ENCODE data around the gene PRPF19. TPM values are rescaled to one million over a fixed set of nuclear protein-coding genes. Genes with fewer than 3 reads are reported as not detected.

The PRPF19 gene
- total RNA-seq, 1 experiment from 2014 or later, result 204 TPM

DNA sequence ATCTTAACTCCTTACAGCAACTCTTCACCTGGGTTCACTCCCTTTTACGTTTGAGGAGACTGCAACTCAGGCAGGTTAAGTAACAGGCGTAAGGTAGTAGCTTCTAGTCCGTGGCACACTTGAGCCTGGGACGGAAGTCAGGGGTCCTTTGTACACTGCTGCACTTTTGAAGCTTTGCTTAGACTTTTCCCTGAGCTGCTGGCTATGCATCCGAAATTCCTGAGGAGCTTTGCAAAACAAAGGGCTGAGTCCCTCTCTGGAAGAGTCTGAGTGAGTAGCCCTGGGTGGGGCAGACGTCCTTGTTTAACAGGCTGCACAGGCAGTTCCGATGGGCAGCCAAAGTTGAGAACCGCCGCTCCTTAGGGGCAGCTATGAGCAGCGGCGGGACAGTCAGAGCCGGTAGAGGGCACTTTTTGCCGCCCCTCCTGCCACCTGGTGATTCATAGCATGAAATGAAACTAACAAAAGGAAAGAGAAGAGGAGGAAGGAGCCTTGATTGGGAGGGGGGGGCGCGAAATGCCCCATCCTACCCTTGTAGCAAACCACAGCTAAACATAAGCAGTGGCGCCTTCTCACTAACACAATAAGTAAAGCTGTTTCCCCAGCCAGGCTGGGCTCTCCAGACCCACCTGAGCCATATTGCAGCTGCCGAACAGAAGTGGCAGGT, 9.0 kb upstream of the PRPF19 start:
- Histone ChIP-seq H3K36me3 (ENCODE audit: insufficient read depth, low read length, poor library complexity, severe bottlenecking) (peaks cover 8% of the 10 kb centered on the region), H3K27me3 (replicated peaks; ENCODE audit: insufficient read depth, low read depth, low read length, poor library complexity) (no peaks in the 10 kb centered on the region), H3K4me1 (ENCODE audit: insufficient read depth, low read length, poor library complexity, severe bottlenecking) (peaks cover 28% of the 10 kb centered on the region), H3K27ac (ENCODE audit: low read depth, low read length, poor library complexity, severe bottlenecking) (peak overlapping the region; percentile 89), H3K9me3 (ENCODE audit: low read depth, low read length, poor library complexity, severe bottlenecking) (no peaks in the 10 kb centered on the region), H3K4me3 (ENCODE audit: low read depth, low read length, poor library complexity, severe bottlenecking) (peak overlapping the region; percentile 62)
- BruUV-seq (replicated peaks), result TSS peak; percentile 34
- ChIA-PET POLR2A (ENCODE audit: low non-redundant PET) (no interaction called here), CTCF (interaction anchor here (0.5 kb wide), 1 partner anchor 1037 kb away, joined by 3 read pairs; no protein-coding TSS in a partner anchor)
- TF ChIP-seq, protein P1, sequence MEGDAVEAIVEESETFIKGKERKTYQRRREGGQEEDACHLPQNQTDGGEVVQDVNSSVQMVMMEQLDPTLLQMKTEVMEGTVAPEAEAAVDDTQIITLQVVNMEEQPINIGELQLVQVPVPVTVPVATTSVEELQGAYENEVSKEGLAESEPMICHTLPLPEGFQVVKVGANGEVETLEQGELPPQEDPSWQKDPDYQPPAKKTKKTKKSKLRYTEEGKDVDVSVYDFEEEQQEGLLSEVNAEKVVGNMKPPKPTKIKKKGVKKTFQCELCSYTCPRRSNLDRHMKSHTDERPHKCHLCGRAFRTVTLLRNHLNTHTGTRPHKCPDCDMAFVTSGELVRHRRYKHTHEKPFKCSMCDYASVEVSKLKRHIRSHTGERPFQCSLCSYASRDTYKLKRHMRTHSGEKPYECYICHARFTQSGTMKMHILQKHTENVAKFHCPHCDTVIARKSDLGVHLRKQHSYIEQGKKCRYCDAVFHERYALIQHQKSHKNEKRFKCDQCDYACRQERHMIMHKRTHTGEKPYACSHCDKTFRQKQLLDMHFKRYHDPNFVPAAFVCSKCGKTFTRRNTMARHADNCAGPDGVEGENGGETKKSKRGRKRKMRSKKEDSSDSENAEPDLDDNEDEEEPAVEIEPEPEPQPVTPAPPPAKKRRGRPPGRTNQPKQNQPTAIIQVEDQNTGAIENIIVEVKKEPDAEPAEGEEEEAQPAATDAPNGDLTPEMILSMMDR (conservative IDR thresholded peaks at IDR 0.05; ENCODE audit: low read depth, low read length), result peak; percentile 41; the same call in 1 of the 2 replicates
- TF ChIP-seq EZH2 (IDR thresholded peaks at IDR 0.05; ENCODE audit: borderline replicate concordance, low read depth, low read length, poor library complexity, severe bottlenecking), result no peak
- intact Hi-C loops (cut with micrococcal nuclease; ENCODE audit: unreplicated experiment), result loop anchor here (10.0 kb wide), 1 partner anchor 1351 kb away; no protein-coding TSS in a partner anchor
- DNase-seq (ENCODE audit: low spot score), result peak; percentile 53

DNA sequence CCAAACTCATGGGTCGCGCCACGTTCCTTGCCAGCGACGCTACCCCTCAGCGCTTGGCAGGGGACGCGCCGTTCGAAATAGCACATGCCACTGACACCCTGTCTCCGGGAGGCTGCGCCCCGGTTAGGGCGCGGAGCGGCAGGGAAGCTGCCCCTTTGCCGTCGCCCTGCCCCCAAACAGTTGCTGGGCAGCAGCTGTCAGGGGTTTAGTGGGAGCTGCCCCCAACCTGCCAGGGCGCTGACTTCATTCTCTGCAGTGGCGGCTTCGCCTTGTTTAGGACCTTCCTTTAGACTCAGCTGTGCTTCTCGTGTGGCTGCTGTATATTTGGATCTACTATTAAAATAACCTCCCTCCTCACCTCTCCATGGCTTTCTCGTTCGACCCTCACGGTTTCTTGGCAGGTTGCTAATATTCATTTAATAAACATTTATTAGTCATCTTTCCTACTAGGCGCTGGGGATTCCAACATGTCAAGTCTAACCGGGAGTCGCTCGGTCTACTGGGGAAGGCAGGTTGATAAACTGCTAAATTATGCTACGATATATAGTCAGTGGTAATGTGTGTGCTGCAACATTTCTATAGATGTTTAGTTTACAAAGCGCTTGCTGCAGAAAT, 8.4 kb upstream of the PRPF19 start:
- peak overlapping the region; percentile 62 for H3K4me3 ChIP-seq (ENCODE audit: low read depth, low read length, poor library complexity, severe bottlenecking)
- H3K4me1 ChIP-seq (ENCODE audit: insufficient read depth, low read length, poor library complexity, severe bottlenecking), result peaks cover 28% of the 10 kb centered on the region
- DNase-seq (ENCODE audit: low spot score), result peak; percentile 41
- no peak for TF ChIP-seq EZH2 (IDR thresholded peaks at IDR 0.05; ENCODE audit: borderline replicate concordance, low read depth, low read length, poor library complexity, severe bottlenecking)
- TF ChIP-seq, protein P1 (conservative IDR thresholded peaks at IDR 0.05; ENCODE audit: low read depth, low read length), result no peak
- ChIA-PET CTCF (interaction anchor here (0.5 kb wide), 1 partner anchor 1038 kb away, joined by 3 read pairs; no protein-coding TSS in a partner anchor), POLR2A (ENCODE audit: low non-redundant PET) (no interaction called here)
- peaks cover 2% of the 10 kb centered on the region for H3K36me3 ChIP-seq (ENCODE audit: insufficient read depth, low read length, poor library complexity, severe bottlenecking)
- BruUV-seq (replicated peaks), result no TSS peak
- H3K9me3 ChIP-seq (ENCODE audit: low read depth, low read length, poor library complexity, severe bottlenecking), result no peaks in the 10 kb centered on the region
- H3K27me3 ChIP-seq (replicated peaks; ENCODE audit: insufficient read depth, low read depth, low read length, poor library complexity), result no peaks in the 10 kb centered on the region
- intact Hi-C loops (cut with micrococcal nuclease; ENCODE audit: unreplicated experiment), result loop anchor here (10.0 kb wide), 1 partner anchor 1350 kb away; no protein-coding TSS in a partner anchor
- peak overlapping the region; percentile 89 for H3K27ac ChIP-seq (ENCODE audit: low read depth, low read length, poor library complexity, severe bottlenecking)

DNA sequence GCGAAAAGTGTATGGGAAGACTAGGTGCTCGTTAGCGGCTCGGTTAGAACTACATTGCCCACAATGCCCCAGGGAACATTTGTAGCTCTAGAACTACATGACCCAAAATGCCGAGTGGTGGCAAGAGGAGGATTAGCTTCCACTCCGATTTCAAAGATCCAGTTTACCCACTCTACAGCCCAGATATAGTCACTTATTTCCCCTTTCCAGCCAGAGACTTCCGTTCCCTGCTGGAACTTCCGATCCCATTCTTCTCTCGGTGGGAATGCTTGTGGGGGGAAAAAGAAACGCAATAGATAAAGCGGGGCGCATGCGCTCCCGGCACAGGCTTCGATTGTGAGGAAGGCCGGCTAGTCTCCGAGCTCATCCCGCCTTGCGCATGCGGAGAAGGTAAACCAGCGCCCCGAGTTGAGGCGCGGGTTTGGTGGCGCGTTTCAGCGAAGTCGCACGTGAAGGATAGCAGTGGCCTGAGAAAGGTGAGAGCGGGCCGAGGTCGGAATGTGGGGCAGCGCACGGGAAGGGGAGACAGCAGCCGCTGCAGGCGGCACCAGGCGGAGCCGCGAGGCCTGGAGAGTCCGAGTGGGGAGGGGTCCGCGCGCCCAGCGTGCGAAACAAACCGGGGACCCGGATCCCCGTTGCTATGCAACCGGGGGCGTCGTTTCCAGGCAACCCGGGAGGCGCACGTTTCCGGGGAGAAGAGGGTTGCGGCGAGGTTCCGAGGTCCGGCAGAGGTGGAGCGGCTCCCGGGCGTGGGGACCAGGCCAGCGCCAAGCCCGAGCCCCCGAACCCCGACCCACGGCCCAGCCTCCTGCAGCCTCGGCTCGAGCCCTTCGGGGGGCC, 7.6 kb upstream of the PRPF19 start, which contains the start of gene TMEM109:
Gene TMEM109 (plus strand): TSS at position 366 of the 840 bp plus-strand sequence. CDS start 5,536 bp downstream, outside the sequence.
- intact Hi-C loops (cut with micrococcal nuclease; ENCODE audit: unreplicated experiment), result loop anchor here (10.0 kb wide), 1 partner anchor 1349 kb away; no protein-coding TSS in a partner anchor
- no peaks in the 10 kb centered on the region for H3K9me3 ChIP-seq (ENCODE audit: low read depth, low read length, poor library complexity, severe bottlenecking)
- CTCF ChIA-PET, result interaction anchor here (0.6 kb wide), 1 partner anchor 383 kb away, joined by 10 read pairs; no protein-coding TSS in a partner anchor
- peaks cover 28% of the 10 kb centered on the region for H3K4me1 ChIP-seq (ENCODE audit: insufficient read depth, low read length, poor library complexity, severe bottlenecking)
- POLR2A ChIA-PET (ENCODE audit: low non-redundant PET), result interaction anchor here (0.6 kb wide), 1 partner anchor 269 kb away, joined by 3 read pairs; no protein-coding TSS in a partner anchor
- no peaks in the 10 kb centered on the region for H3K27me3 ChIP-seq (replicated peaks; ENCODE audit: insufficient read depth, low read depth, low read length, poor library complexity)
- no TSS peak for BruUV-seq (replicated peaks)
- H3K36me3 ChIP-seq (ENCODE audit: insufficient read depth, low read length, poor library complexity, severe bottlenecking), result no peaks in the 10 kb centered on the region
- peak within 1 kb of the TSS; percentile 89 for H3K27ac ChIP-seq (ENCODE audit: low read depth, low read length, poor library complexity, severe bottlenecking)
- DNase-seq (ENCODE audit: low spot score), result peak; percentile 99
- TF ChIP-seq, protein P1 (conservative IDR thresholded peaks at IDR 0.05; ENCODE audit: low read depth, low read length), result no peak
- no peak for TF ChIP-seq EZH2 (IDR thresholded peaks at IDR 0.05; ENCODE audit: borderline replicate concordance, low read depth, low read length, poor library complexity, severe bottlenecking)
- peak within 1 kb of the TSS; percentile 62 for H3K4me3 ChIP-seq (ENCODE audit: low read depth, low read length, poor library complexity, severe bottlenecking)

All from A673 (cell line).